ENCODE data around the gene TACR1.

Gene TACR1

GRCh38 chr2:75044291-75044690 lies 155.0 kb downstream of the TACR1 start:
- no peak for DNase-seq

DNA sequence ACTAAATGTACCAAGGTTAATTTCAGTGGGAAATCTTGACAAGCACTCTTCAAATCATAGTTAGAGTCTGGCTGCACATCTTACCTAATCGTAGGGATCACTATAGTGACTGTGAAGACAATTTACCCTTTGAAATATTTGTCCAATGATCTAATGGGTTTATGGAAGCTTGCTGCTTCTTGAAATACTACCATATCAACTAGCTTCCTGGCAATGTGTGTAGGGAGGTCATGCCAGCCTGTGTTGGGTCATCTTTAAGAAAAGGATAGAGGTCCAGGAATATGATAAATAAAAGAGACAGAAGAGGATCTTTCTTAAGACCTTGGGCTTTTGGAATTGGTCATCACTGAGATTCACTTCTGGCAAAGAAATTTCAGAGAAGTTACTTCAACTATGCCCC lies 156.5 kb downstream of the TACR1 start:
- DNase-seq: no peak

DNA sequence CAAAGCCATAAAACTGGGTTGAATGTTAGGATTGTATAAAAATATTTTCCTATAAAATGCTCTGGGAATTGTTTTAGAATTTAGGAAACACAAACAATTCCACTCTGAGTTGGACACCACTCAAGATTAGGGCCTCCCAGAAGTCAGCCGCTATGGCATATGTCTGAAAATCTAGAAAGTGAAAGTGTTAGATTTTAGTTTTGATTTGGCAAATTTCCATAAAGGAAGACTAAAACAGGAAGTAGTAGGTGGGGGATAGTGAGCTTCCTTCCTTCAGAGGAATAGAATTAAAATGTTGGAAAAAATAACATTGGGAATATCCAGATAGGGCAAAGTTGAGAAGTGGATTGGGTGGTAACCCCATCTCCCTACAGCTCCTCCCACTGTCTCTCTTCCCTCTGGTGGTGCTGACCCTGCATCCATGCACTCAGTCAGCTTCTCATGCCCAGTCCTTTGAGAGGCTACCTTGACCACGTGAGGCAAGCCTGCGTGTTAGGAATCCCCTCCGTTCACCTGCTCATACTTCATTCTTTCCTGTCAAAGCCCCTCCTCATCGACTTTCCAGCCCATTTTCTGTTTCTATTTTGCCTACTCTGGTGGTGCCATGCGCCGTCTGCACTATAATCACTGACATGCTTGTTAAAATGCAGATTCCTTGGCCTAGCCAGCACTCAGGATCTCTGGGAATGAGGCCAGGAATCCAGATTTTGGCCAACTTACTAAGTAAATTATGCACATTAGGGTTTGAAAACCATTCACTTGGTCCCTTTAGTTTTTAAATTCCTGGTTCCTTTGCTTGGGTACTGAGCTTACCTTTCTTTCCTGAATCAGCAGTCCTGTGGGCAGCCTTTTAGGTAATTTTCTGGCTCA lies 157.4 kb downstream of the TACR1 start:
- DNase-seq: no peak

DNA sequence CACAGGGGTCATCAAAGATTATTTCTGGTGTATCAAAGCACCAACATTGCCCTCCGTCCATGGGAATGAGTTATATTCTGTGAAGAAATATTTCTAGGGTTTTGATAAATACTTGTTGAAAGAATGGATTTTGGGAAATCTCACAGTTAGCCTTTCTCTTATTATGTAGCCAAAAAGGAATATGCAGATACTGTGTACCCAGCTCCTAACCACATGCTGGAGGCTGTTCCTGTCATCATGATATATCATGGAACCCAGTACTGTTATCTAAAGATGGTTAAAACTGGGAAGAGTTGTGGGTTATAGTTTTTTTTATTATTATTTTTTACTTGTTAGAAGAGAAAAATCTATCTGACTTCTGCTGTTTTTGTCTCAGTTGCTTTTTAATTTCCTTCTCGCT lies 158.1 kb downstream of the TACR1 start:
- no peak for DNase-seq

- DNase-seq: no peak
Observed at GRCh38 chr2:75035444-75036353, 163.6 kb downstream of the TACR1 start.

DNA sequence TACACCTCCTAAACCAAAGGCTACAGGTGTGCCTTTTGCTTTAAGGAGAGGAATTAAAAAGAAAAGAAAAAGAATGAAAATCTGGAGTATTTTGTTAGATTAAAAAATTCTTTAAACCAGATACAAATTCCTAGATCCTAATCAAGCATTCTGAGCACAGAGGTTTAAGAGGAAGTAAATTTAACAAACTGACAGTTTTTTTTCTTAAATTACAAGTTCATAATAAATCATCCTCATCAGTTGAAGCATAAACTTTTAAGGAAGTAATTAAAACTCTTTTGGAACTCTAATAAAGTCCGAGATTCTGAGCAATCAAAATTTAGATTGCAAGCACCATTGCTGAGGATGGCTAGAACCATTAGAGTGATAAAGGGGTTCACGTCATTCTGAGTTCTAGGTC lies 165.8 kb downstream of the TACR1 start:
- no peak for DNase-seq

GRCh38 chr2:75031906-75032803 lies 167.2 kb downstream of the TACR1 start:
- no peak for DNase-seq

DNA sequence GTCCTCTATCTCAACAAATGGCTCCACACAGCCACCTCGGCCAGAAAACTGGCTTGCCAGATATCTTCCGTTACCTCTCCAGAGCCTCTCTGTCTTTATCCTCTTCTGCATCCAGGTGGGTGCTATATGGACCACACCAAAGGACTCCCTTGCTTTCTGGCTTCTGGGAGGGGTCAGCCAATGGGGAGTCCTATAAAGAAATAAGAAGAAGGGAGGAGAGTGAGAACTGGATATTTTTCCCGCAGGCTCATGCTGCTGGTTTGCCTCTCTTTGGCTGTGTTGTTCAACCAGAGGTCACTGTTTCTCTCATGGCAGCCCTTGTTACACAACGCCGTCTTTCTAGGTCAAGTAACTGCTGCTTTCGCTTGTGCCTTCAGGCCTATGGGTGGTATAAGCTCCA lies 168.1 kb downstream of the TACR1 start:
- DNase-seq: no peak

- no peak for DNase-seq
Observed at GRCh38 chr2:75030218-75031009, 168.9 kb downstream of the TACR1 start.

DNA sequence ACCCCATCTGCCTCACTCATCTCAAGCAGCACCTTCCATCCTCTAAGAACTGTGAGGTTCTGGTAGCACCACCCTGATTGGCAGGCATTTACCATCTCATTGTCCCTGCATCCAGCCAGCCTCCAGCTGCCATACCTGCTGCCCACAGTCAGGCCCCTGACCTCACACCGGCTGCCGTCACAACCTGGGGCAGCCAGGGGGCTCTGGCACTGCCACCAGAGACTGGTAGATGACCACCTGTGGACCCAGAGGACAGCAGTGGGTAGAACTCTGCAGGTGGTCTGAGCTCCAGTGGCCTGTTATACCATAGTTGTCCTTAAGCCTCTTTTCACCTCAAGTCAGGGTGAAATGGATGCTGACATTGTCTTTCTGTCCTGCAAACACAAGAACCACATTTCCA lies 171.4 kb downstream of the TACR1 start:
- DNase-seq: no peak

DNA sequence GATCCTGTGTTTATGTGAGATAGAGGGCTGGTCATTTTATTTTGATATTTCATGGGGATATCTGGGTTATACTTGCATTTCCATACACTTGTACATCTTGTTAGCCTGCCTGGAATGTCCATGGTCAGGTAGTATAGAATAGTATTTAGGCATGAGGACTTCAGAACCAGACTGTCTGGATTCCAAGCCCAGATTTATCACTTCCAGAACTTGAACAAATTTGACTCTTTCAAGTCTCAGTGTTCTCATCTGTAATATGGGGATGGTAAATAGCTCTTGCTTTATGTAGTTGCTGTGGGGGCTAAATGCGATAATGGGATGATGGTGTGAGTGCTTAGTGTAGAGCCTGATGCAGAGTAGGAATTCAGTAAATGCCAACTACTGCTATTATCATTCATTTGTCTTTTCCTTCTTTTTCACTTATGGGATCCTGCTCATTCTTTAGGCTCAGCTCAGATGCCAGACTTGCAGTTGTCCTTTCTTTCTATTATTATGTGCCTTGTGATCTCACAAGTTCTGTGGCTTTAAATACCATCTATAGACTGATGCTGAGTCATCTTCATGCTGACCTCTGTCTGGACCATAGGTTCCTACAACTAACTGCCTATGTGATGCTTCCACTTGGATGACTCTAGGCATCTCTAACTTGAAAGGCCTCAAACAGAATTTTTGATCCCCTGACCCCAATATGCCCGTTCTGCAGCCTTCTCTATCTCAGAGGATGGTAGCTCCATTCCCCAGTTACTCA lies 173.5 kb downstream of the TACR1 start:
- no peak for DNase-seq

DNA sequence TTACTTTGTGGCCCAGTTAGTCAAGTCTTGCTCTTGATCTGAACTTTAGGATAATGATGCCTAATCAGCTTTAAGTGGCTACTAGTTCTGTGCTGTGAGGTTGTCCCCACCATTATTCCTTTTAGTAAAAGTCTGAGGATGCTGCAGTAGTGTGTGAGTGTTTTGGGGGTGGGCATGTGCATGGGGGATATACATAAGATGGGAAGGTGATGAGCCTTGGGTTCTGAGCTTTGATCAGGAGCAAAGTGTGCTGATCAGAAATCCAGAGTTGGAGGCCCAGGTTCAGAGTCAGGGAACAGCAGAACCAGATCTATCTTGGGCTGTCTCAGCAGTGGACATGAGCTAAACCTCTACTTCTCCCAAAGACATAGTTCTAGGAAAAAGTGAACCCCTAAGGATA lies 174.1 kb downstream of the TACR1 start:
- DNase-seq: no peak

DNA sequence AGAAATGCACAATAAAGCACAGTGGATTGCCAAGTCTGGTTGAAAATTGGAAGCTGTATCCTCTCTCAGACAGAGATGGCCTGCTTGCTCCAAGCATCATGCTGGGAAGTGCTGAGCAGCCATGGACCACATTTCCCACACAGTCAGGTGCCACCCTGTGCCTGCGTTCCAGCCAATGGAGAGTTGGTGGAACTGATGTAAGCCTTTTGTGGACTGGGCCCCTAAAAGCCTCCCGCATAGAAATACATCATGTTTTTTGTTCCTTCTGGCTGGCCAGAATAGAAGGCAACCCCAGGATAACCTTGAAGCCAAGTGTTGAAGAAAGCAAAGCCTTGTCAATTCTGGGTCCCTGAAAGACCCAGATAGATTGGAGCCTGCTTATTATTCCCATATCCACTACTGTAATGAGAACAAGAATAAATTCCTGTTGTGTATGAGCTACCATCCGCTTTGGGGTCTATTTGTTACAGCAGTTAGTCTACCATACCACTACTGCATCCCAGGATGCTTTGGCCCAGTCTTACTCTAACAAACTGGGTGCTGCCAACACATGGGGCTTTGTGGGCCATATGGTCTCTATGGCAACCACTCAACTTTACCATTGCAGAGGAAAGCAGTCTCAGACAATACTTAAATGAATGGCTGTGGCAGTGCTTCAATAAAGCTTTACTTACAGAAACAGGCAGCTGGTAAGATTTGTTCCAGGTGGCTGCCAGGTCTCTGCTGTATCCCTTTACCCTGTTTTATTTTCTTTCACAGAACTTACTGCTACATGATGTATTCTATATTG lies 175.5 kb downstream of the TACR1 start:
- DNase-seq: no peak

- DNase-seq: no peak
Observed at GRCh38 chr2:75022516-75022915, 176.8 kb downstream of the TACR1 start.

DNA sequence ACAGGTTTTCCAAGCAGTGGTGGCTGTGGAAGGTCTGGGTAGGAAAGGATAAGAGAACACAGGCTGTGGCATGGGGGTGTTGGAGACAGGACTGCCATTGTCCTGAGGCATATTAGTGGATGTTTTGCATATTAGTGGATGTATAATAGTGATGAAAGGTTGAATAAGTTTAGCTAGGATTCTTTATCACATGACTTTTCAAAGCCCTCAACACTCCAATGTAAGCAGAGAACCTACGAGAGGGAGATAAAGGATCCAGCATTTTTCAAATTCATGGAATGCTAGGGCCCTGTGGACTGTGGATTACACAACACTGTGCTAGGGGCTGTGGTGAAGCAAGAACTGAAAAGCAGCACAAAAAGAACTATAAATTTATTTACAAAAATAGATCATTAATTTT lies 177.6 kb downstream of the TACR1 start:
- DNase-seq: no peak

DNA sequence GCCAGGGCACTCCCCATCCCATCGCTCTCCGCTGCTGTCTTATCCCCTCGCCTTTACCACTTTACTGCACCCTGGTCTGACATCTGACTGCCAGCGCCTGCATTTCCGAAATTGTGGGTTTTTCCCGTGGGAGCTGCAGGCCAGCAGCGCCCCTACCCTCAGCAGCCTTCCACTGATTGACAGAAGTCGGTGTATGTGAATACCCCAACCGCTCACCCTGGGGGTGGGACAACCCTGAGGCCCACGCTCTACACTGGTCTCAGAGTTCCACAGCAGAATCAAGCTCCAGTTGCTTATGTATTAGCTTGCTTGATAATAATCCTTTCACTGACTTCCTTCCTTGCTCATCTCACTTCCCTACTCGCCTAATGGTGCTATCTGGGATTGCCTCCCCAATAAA lies 178.8 kb downstream of the TACR1 start:
- DNase-seq: no peak

DNA sequence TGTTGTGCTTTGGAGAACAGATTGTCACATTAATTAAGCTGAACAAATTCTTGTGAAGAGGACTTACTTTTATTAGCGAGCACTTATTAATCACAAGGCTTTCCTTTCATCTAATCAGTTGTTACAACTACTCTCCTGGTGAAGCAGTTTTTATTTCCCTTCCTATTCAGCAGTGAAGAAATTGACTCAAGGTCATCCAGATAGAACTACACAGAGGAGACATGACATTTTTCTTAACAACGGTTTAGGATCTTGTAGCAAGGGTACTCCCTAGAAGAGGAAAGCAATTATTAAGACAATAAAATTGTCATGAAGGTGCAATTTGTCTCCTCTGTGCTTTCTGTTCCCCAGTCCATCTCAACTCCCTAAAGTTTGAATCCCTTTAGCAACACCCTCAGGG lies 179.5 kb downstream of the TACR1 start:
- DNase-seq: no peak

DNA sequence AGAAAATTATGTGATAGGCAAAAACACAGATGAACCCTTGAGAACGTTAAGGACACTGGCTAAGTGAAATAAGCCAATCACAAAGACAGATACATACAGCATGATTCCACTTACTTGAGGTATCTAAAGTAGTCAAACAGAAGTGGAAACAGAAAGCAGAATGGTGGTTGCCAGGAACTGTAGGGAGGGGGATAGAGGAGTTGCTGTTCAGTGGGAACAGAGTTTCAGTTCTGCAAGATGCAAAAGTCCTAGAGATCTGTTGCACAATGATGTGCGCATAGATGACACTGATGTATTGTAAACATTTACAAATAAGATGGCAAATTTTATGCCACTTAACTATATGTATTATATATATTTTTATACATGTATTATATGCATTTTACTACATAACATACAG lies 181.2 kb downstream of the TACR1 start:
- DNase-seq: no peak

- no peak for DNase-seq
Observed at GRCh38 chr2:75012080-75012479, 187.2 kb downstream of the TACR1 start.

DNA sequence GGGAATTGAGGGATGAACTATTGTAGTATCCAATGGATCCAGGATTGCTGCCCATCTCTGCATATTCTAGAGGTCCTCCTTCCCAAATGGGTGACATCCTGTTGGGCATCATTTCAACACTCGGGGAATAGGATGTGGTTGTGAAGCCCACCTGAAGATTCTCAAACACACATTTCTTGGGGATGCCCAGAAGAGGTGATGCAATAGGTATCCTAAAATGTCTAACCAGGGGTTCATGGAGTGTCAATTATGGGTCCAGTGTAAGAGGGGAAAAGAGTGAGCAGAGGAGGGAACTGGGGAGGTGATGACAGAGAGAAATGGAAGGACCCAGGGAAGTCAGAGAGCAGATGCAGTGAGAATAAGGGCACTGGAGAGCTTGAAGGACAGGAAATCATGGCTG lies 188.7 kb downstream of the TACR1 start:
- DNase-seq: no peak

GRCh38 chr2:75007819-75008218 lies 191.5 kb downstream of the TACR1 start:
- no peak for DNase-seq

All from NCI-H526 treated with DMSO at 0.1 percent for 48 hours (cell line).